Esophagus muscularis mucosa (tissue), 4 donors: ENCODE results near the gene CCDC88C. TPM values are rescaled to one million over a fixed set of nuclear protein-coding genes. Genes with fewer than 3 reads are reported as not detected.

ENCODE experiments used
- DNase-seq: peaks from one replicate; pipeline ENCODE4 v3.0.0-alpha.2; 2017; ENCODE audit errors: extremely low spot score
- H3K27ac ChIP-seq, 4 donors: fragments of 200-600 bp; sonication (generic); replicated peaks in 1 of 4; 1 replicate in 3 of 4; 2 replicates in 1 of 4; pipeline ENCODE4 v1.5.1; 2016 to 2019; ENCODE audit warnings: mild to moderate bottlenecking in 1 of 4
- H3K27me3 ChIP-seq, 4 donors: fragments of 200-600 bp; sonication (generic); one replicate each; pipeline versions ENCODE4 v1.5.1 to v1.6.0; 2016 to 2019
- H3K36me3 ChIP-seq, 4 donors: fragments of 200-600 bp; sonication (generic); one replicate each; pipeline ENCODE4 v1.5.1; 2016 to 2019
- H3K4me1 ChIP-seq, 4 donors: fragments of 200-600 bp; sonication (generic); one replicate each; pipeline ENCODE4 v1.5.1; 2016 to 2019
- H3K4me3 ChIP-seq, 4 donors: fragments of 200-600 bp; sonication (generic); 1 replicate in 2 of 4; 2 replicates in 2 of 4; pipeline ENCODE4 v1.5.1; 2016 to 2019; ENCODE audit warnings: mild to moderate bottlenecking in 4 of 4, moderate library complexity in 1 of 4
- H3K9me3 ChIP-seq, 4 donors: fragments of 200-600 bp; sonication (generic); 1 replicate in 3 of 4; 2 replicates in 1 of 4; pipeline ENCODE4 v1.5.1; 2016 to 2019
- CTCF ChIP-seq, 3 experiments: fragments of 200-600 bp in 2 of 3; fragments of 450-650 bp in 1 of 3; sonication (generic) in 2 of 3; IDR thresholded peaks; one replicate each; pipeline ENCODE4 v1.5.1; 2017 to 2019; ENCODE audit warnings: antibody characterized with exemption in 3 of 3, mild to moderate bottlenecking in 2 of 3, moderate library complexity in 1 of 3
- EP300 ChIP-seq: sonication (generic); formaldehyde crosslinking; IDR thresholded peaks from one replicate; pipeline ENCODE4 v1.6.1; 2017; ENCODE audit warnings: antibody characterized with exemption
- POLR2A ChIP-seq: fragments of 450-650 bp; IDR thresholded peaks from one replicate; pipeline ENCODE4 v1.6.1; 2017; ENCODE audit warnings: antibody characterized with exemption, moderate library complexity, mild to moderate bottlenecking, low read depth
- POLR2AphosphoS5 ChIP-seq, 2 donors: sonication (generic); formaldehyde crosslinking; IDR thresholded peaks; one replicate each; pipeline ENCODE4 v1.6.1; 2017; ENCODE audit warnings: antibody characterized with exemption in 2 of 2
- WGBS: methylation state at CpG from one replicate; pipeline ENCODE4 v1.1.5; 2018; 5-methylcytosine and 5-hydroxymethylcytosine counted together
- intact Hi-C: fragments of 100-400 bp; cut with DNase I; formaldehyde crosslinking; loops from one replicate; pipeline ENCODE4 v1.15.1; 2023
- total RNA-seq, 4 donors: library from RNA; depleted of rRNA; stranded (reverse); fragments of >200 nt; gene quantifications; one replicate each; pipeline versions ENCODE4 v1.1.0 to v1.2.1, GENCODE V29; 2016

CCDC88C gene
- total RNA-seq, 4 donors from 2014 or later, result 4.2 to 6.3 (median 5.6) TPM

- no peak for DNase-seq
Observed at GRCh38 chr14:91377700-91378652, 39.6 kb downstream of the CCDC88C start.

GRCh38 chr14:91376547-91377477 lies 40.8 kb downstream of the CCDC88C start:
- Histone ChIP-seq H3K4me1 (peaks cover 40 to 50% (median 45%) of the 10 kb centered on the region in 4 donors), H3K27me3 (peaks cover 0 to under 1% (median 0%) of the 10 kb centered on the region in 4 donors), H3K9me3 (no peaks in the 10 kb centered on the region), H3K27ac (no peak overlapping the region), H3K4me3 (no peak overlapping the region), H3K36me3 (no peaks in the 10 kb centered on the region)
- no peak for DNase-seq
- TF ChIP-seq POLR2AphosphoS5 (IDR thresholded peaks at IDR 0.05) (no peak), POLR2A (no peak)
- 93% methylated on average over 17 of the region's 28 CpGs for WGBS
- intact Hi-C loops, result no loop called here

More at GRCh38 chr14:91377700-91378652, 39.6 kb downstream of the CCDC88C start:
- no peak overlapping the region for H3K4me3 ChIP-seq
- no peaks in the 10 kb centered on the region for H3K36me3 ChIP-seq
- 58% methylated on average over 13 of the region's 15 CpGs for WGBS
- no peaks in the 10 kb centered on the region for H3K9me3 ChIP-seq
- peak overlapping the region in 1 of 4 donors; percentile 22 for H3K27ac ChIP-seq
- H3K27me3 ChIP-seq, result no peaks in the 10 kb centered on the region
- peaks cover 35 to 46% (median 42%) of the 10 kb centered on the region in 4 donors for H3K4me1 ChIP-seq
- TF ChIP-seq POLR2AphosphoS5 (IDR thresholded peaks at IDR 0.05) (no peak), EP300 (no peak), CTCF (IDR thresholded peaks at IDR 0.05) (no peak), POLR2A (no peak)
- intact Hi-C loops, result no loop called here

- Histone ChIP-seq H3K9me3 (no peaks in the 10 kb centered on the region), H3K4me1 (peaks cover 44 to 56% (median 46%) of the 10 kb centered on the region in 4 donors), H3K36me3 (no peaks in the 10 kb centered on the region), H3K4me3 (no peak overlapping the region), H3K27me3 (peaks cover 0 to 7% (median 0%) of the 10 kb centered on the region in 4 donors), H3K27ac (no peak overlapping the region)
- intact Hi-C loops, result no loop called here
- no peak for TF ChIP-seq POLR2AphosphoS5 (IDR thresholded peaks at IDR 0.05)
- TF ChIP-seq EP300, result no peak
- no peak for TF ChIP-seq CTCF (IDR thresholded peaks at IDR 0.05)
- no peak for TF ChIP-seq POLR2A
- no peak for DNase-seq
- WGBS, result 93% methylated on average over 16 of the region's 25 CpGs
Observed at GRCh38 chr14:91375720-91376452, 41.7 kb downstream of the CCDC88C start.

- no peak overlapping the region for H3K27ac ChIP-seq
- H3K4me3 ChIP-seq, result no peak overlapping the region
- DNase-seq, result no peak
- intact Hi-C loops, result no loop called here
- no peaks in the 10 kb centered on the region for H3K9me3 ChIP-seq
- TF ChIP-seq EP300, result no peak
- TF ChIP-seq POLR2AphosphoS5 (IDR thresholded peaks at IDR 0.05), result no peak
- no peak for TF ChIP-seq CTCF (IDR thresholded peaks at IDR 0.05)
- TF ChIP-seq POLR2A, result no peak
- H3K4me1 ChIP-seq, result peaks cover 47 to 56% (median 48%) of the 10 kb centered on the region in 4 donors
- WGBS, result 90% methylated on average over 24 of the region's 26 CpGs
- H3K27me3 ChIP-seq, result peaks cover 0 to 12% (median 2%) of the 10 kb centered on the region in 4 donors
- H3K36me3 ChIP-seq, result no peaks in the 10 kb centered on the region
Observed at GRCh38 chr14:91374879-91375702, 42.5 kb downstream of the CCDC88C start.
